EH (cell line): ENCODE measurements around the gene MINDY4B.

Experiments used
- DNase-seq: peaks from one replicate; pipeline ENCODE4 v3.0.0-alpha.2; 2015; ENCODE audit warnings: low read depth

MINDY4B gene

DNA sequence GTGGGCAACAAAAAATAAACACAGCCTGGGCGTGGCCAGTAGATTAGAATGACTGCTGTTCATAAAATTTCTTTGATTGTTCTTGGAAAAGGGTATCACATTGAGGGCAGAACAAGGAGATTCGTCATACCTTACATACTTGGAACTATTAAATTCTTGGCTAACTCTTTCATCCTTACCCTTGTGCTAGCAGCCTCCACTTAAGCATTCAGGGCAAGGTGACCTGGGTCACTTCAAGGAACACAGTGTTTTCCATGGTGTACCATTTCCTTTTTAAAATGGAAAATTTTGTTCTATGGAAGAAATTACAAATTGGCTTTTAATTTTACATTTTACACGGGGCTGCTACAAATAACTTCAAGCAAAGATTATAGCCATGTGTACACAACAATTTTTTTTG, 60.8 kb downstream of the MINDY4B start:
- DNase-seq: no peak

DNA sequence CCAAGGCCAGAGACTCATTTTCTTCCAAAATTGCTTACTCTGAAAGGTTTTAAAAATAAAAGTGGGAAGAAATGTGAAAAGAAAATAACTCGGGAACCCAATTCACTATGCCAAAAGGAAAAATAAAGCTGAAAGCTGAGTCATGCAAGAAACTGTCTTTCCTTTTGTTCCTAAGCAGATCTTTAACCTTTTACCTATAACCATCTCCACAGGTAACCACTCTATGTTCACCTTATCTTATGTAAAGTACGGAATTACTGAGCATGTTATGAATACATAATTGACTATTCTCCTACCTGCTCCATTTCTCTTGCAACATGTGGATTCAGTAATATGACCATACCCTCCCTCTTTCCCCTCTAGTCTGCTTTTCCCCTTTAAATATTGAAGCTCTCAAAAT, 62.0 kb downstream of the MINDY4B start:
- no peak for DNase-seq

- DNase-seq: no peak
Observed at GRCh38 chr3:150840802-150841515, 64.3 kb downstream of the MINDY4B start.

- no peak for DNase-seq
Observed at GRCh38 chr3:150830745-150831144, 74.5 kb downstream of the MINDY4B start.

- DNase-seq: no peak
Observed at GRCh38 chr3:150830094-150830681, 75.1 kb downstream of the MINDY4B start.

GRCh38 chr3:150829408-150829807, 75.8 kb downstream of the MINDY4B start:
- DNase-seq: no peak

DNA sequence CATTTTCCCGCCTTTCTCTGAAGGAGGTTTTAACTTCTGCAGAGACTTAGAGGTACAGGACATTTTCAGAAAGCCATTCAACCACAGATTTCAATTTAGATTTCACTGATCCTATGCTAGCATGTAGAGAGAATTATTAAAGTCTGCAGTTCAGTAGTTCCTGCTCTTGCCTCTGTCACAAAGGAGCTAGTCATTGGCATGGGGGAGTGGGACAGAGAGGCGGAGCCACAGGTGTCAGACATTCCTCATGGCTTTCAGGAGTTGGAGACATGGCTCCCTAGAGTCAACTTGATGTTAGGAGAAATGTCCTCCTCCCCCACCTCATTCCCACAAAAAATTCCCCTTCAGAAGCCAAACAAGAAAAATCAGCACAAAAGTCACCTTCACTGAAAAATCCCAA, 76.2 kb downstream of the MINDY4B start:
- DNase-seq: no peak

DNA sequence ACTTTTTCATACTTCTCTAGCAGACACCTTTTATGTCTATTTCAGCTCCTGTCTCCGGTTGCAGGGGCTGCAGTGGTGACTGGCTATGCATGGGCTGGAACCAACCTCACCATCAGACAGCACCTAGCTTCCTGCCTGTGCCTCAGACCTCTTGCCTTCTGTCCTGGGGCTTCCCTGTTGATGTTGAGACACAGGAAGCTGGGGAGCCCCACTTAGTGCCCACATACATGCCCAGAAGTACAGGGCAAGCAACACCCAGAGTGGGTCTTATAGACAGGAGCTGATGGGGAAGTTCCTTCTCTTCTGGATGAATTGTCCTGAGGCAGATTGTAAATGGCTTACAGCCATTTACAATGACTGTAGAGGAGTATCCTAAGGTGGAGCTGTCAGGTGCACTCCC, 77.0 kb downstream of the MINDY4B start:
- no peak for DNase-seq

- DNase-seq: no peak
Observed at GRCh38 chr3:150826466-150827282, 78.6 kb downstream of the MINDY4B start.

GRCh38 chr3:150825916-150826377, 79.3 kb downstream of the MINDY4B start:
- no peak for DNase-seq

DNA sequence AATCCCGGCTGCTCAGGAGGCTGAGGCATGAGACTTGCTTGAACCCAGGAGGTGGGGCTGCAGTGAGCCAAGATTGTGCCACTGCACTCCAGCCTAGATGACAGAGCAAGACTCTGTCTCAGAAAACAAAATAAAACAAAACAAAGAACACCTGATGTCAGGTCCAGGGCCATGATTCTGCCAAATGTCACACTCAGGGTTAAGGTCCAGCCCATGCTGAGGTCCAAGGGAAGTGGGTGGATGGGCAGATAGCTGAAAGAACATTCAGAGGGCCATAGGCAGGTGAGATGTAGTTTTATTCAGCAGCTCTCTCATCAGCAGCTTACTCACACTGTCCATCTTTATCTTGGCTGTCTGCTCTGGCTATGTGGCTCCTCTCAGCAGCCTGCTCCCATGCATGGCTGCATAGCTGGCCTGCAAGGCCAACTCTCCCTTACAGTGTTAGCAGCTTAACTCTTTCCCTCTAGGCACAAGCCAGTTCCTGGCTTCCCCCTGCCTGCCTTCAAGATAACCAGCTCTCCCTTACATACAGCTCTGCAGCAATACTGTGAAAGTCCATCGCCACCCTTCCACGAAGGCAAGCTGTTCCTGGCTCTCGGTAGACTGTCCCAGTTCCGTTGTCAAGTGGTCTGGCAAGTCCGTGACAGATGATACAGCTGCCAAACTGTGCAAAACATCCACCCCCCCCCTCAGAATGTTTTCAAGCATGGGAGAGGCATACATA, 79.9 kb downstream of the MINDY4B start:
- no peak for DNase-seq

GRCh38 chr3:150823277-150823676, 82.0 kb downstream of the MINDY4B start:
- no peak for DNase-seq

DNA sequence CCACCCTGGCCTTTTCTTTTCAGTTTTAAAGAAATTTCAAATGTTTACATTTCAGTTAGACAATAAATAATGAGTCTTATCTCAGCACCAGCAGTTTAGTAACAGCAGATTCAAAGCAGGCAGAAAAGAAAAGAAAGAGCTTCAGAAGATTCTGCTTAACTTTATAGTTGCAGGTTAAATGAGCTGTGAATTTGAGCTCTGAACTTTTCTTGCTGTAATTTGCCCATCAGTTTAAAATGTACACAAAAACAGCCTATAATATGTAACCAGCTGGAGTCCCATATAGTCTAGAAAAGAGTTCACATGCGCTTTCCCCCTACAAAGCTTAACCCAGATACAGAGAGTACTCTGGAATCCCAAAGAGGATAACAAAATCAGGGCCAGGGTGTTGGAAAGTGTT, 82.6 kb downstream of the MINDY4B start:
- no peak for DNase-seq
